H1 (cell line): ENCODE results near the gene PCYT2. TPM values are rescaled to one million over a fixed set of nuclear protein-coding genes. Genes with fewer than 3 reads are reported as not detected.

Source experiments
- EGR1 ChIP-seq: IDR thresholded peaks from 2 replicates; pipeline ENCODE4 v1.6.1; 2011; ENCODE audit warnings: low read depth, low read length, borderline replicate concordance
- POLR2AphosphoS5 ChIP-seq: IDR thresholded peaks from 2 replicates; pipeline ENCODE4 v1.6.1; 2011; ENCODE audit warnings: low read depth, low read length
- RAD21 ChIP-seq, 2 experiments: IDR thresholded peaks in 1 of 2; conservative IDR thresholded peaks in 1 of 2; 2 replicates each; pipeline ENCODE4 v1.6.1; 2011; ENCODE audit warnings: low read depth in 2 of 2, low read length in 2 of 2, improper control_type of control experiment in 1 of 2, inconsistent platforms in 1 of 2, mild to moderate bottlenecking in 1 of 2, moderate library complexity in 1 of 2
- RBBP5 ChIP-seq: IDR thresholded peaks from 2 replicates; pipeline ENCODE4 v1.7.1; 2012; ENCODE audit warnings: low read depth, mild to moderate bottlenecking, inconsistent platforms, low read length, moderate library complexity, borderline replicate concordance
- SIX5 ChIP-seq: IDR thresholded peaks from 2 replicates; pipeline ENCODE4 v1.6.1; 2011; ENCODE audit warnings: mild to moderate bottlenecking, low read depth, low read length
- SRF ChIP-seq: IDR thresholded peaks from 2 replicates; pipeline ENCODE4 v1.6.1; 2011; ENCODE audit warnings: mild to moderate bottlenecking, low read depth, low read length, moderate library complexity
- polyA plus RNA-seq, 7 experiments: library from polyadenylated mRNA; depleted of rRNA in 3 of 7; stranded (reverse) in 5 of 7; unstranded in 2 of 7; fragments of >200 nt in 5 of 7; fragments of 200-250 nt in 2 of 7; gene quantifications; 1 replicate in 5 of 7; 2 replicates in 1 of 7; 4 replicates in 1 of 7; pipeline versions ENCODE4 v1.2.1 to v1.2.3, GENCODE V29; 2011 to 2013; ENCODE audit warnings: missing spikeins in 2 of 7, mixed read lengths in 2 of 7
- total RNA-seq: library from RNA; stranded (reverse); fragmentation: NEBNext Ultra II Directional; extraction: Animal tissue kit (Norgen Biotek cat#: 25700); gene quantifications from 2 replicates; pipeline ENCODE4 v1.2.1, GENCODE V29; 2021

The PCYT2 gene
- total and polyA plus RNA-seq, 2 of the 8 experiments (the other 6 are each of a cell fraction or from before 2014, with no cell fraction given), result 29.9 to 31.3 TPM

DNA sequence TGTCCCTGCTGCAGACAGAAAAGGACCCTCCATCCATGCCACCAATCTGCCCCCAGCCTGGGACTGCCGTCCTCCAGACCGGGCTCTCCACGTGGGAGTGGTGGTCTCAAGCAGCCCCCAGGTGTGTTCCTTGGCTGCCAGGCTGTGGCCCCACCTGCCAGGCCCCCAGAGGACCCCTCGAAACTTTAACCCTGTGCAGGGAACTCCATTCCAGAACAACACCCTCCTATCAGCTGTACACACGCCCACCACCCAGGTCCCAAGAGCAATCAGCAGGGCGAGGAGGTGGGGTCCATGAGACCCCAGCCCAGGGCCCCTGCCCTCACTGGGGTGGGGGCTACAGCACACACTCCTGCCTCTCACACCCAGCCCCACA is 24.5 kb upstream of the PCYT2 start (continued):
- TF ChIP-seq EGR1 (no peak), RAD21 (IDR thresholded peaks at IDR 0.05 in 1 of 2, conservative IDR thresholded peaks at IDR 0.05 in 1 of 2; ENCODE audit: low read depth in 2 of 2, low read length in 2 of 2) (no peak), SIX5 (no peak), RBBP5 (no peak), POLR2AphosphoS5 (no peak), SRF (no peak)
- TF ChIP-seq, all 59 proteins: peak for 0
